ENCODE results near the gene CCDC9B.
A peak's percentile ranks its signal among the peaks of the same experiment; 100 is the strongest.

- TF ChIP-seq REST (IDR thresholded peaks at IDR 0.05; ENCODE audit: insufficient replicate concordance, low read depth) (no peak), CTCF (IDR thresholded peaks at IDR 0.05; ENCODE audit: insufficient read depth, low read length) (no peak), POLR2AphosphoS5 (IDR thresholded peaks at IDR 0.05; ENCODE audit: low read depth) (no peak), GABPA (IDR thresholded peaks at IDR 0.05; ENCODE audit: low read depth) (no peak), SPI1 (IDR thresholded peaks at IDR 0.05; ENCODE audit: borderline replicate concordance, low read depth) (peak; percentile 66; the same call in 1 of the 2 replicates)
Measured at GRCh38 chr15:40323239-40323952, 17.3 kb downstream of the CCDC9B start, which contains the start of gene INAFM2.

Measured in HL-60 (cell line).